HepG2 (cell line): Measurements from ENCODE around the gene TXNIP. TPM values are rescaled to one million over a fixed set of nuclear protein-coding genes. Genes with fewer than 3 reads are reported as not detected.

Source experiments
- ATAC-seq: fragments of 200-7000 bp; cut with Tn5 transposase; 3 replicates; pipeline ENCODE4 v1.9.1; 2020; ENCODE audit warnings: mild to moderate bottlenecking, moderate library complexity
- BruUV-seq: library from RNA; stranded (reverse); fragments of 400-500 nt; replicated peaks from 2 replicates; lab custom pipeline; 2021; lab: Mats Ljungman, UMichigan
- CTCF ChIA-PET: fragments of 300-600 bp; formaldehyde crosslinking; extraction: SDS; loops from one replicate; lab custom pipeline; 2021; ENCODE audit warnings: low total read pairs, inconsistent platforms, low intra/inter-chr PET ratio; lab: Yijun Ruan, JAX
- POLR2A ChIA-PET: fragments of 350-600 bp; sonication (Branson Sonifier 250); formaldehyde crosslinking; loops from one replicate; lab custom pipeline; 2020; ENCODE audit warnings: antibody characterized with exemption, inconsistent platforms; lab: Yijun Ruan, JAX
- DNase-seq: peaks from one replicate; pipeline ENCODE4 v3.0.0-alpha.2; 2015; ENCODE audit warnings: low spot score
- FAIRE-seq: peaks from 3 replicates; lab custom pipeline; 2011; peaks lifted over from hg19 to GRCh38; lab: Jason Lieb, UNC
- H2AFZ ChIP-seq: one replicate; pipeline ENCODE4 v1.6.1; 2011; ENCODE audit warnings: low read length, inconsistent platforms
- H3K27ac ChIP-seq: fragments of 300-600 bp; 3 replicates; pipeline ENCODE4 v1.8.0; 2011; ENCODE audit warnings: mixed run types, mild to moderate bottlenecking, mixed read lengths, low read length, inconsistent platforms; ENCODE audit not compliant: insufficient read depth; ENCODE audit errors: extremely low read length
- H3K27me3 ChIP-seq, 2 experiments: fragments of 200-600 bp in 1 of 2; 2 replicates in 1 of 2; 3 replicates in 1 of 2; pipeline versions ENCODE4 v1.6.0 to v1.8.0; 2011; ENCODE audit warnings: low read length in 2 of 2, mild to moderate bottlenecking in 2 of 2, moderate library complexity in 2 of 2, inconsistent platforms in 1 of 2; ENCODE audit not compliant: insufficient read depth in 2 of 2, control insufficient read depth in 1 of 2
- H3K36me3 ChIP-seq, 2 experiments: fragments of 200-600 bp in 1 of 2; replicated peaks in 1 of 2; 2 replicates in 1 of 2; 3 replicates in 1 of 2; pipeline versions ENCODE4 v1.5.1 to v1.8.0; 2011; ENCODE audit warnings: low read length in 2 of 2, inconsistent platforms in 1 of 2; ENCODE audit not compliant: insufficient read depth in 2 of 2, control insufficient read depth in 1 of 2
- H3K4me1 ChIP-seq: 2 replicates; pipeline ENCODE4 v1.5.1; 2012; ENCODE audit warnings: low read length, inconsistent platforms; ENCODE audit not compliant: insufficient read depth
- H3K4me2 ChIP-seq: 2 replicates; pipeline ENCODE4 v1.6.0; 2011; ENCODE audit warnings: low read depth, low read length, inconsistent platforms
- H3K4me3 ChIP-seq, 3 experiments: fragments of 200-600 bp in 1 of 3; sonication (generic), shearing (Covaris generic) in 1 of 3; replicated peaks in 1 of 3; 2 replicates each; pipeline ENCODE4 v1.5.1; 2011 to 2016; ENCODE audit warnings: low read length in 3 of 3, inconsistent platforms in 2 of 3, low read depth in 2 of 3, mild to moderate bottlenecking in 2 of 3, control low read depth in 1 of 3, mixed read lengths in 1 of 3; ENCODE audit not compliant: insufficient read depth in 1 of 3
- H3K79me2 ChIP-seq: one replicate; pipeline ENCODE4 v1.6.1; 2011; ENCODE audit warnings: low read length, inconsistent platforms; ENCODE audit not compliant: insufficient read depth
- H3K9ac ChIP-seq: 2 replicates; pipeline ENCODE4 v1.6.0; 2011; ENCODE audit warnings: mild to moderate bottlenecking, low read depth, low read length, inconsistent platforms; ENCODE audit not compliant: insufficient read depth
- H3K9me3 ChIP-seq: 2 replicates; pipeline ENCODE4 v1.5.1; 2012; ENCODE audit warnings: mild to moderate bottlenecking, low read length
- H4K20me1 ChIP-seq: 2 replicates; pipeline ENCODE4 v1.6.0; 2011; ENCODE audit warnings: inconsistent platforms, mild to moderate bottlenecking, low read length, moderate library complexity; ENCODE audit not compliant: insufficient read depth
- BHLHE40 ChIP-seq: IDR thresholded peaks from 2 replicates; pipeline ENCODE4 v1.6.1; 2011; ENCODE audit warnings: low read length, improper control_type of control experiment
- JARID2 ChIP-seq: sonication (generic); formaldehyde crosslinking; IDR thresholded peaks from 2 replicates; pipeline ENCODE4 v1.8.1; 2023; ENCODE audit warnings: missing genetic modification reagents, inconsistent platforms; ENCODE audit not compliant: insufficient replicate concordance
- MYC ChIP-seq: sonication (generic); formaldehyde crosslinking; IDR thresholded peaks from 2 replicates; pipeline ENCODE4 v1.9.0; 2021; ENCODE audit warnings: missing genetic modification reagents, borderline replicate concordance
- MYNN ChIP-seq: sonication (generic); formaldehyde crosslinking; IDR thresholded peaks from 2 replicates; pipeline ENCODE4 v1.4.0; 2020; ENCODE audit warnings: mild to moderate bottlenecking, low read depth, missing genetic modification reagents
- NR3C1 ChIP-seq: sonication (generic); formaldehyde crosslinking; IDR thresholded peaks from 2 replicates; pipeline ENCODE4 v1.4.0; 2020; ENCODE audit warnings: missing genetic modification reagents
- ONECUT2 ChIP-seq: sonication (generic); formaldehyde crosslinking; IDR thresholded peaks from 2 replicates; pipeline ENCODE4 v1.4.0; 2020; ENCODE audit warnings: missing genetic modification reagents
- PHF21A ChIP-seq: sonication (generic); formaldehyde crosslinking; IDR thresholded peaks from 2 replicates; pipeline ENCODE4 v1.5.0; 2020; ENCODE audit warnings: mild to moderate bottlenecking, missing genetic modification reagents
- POGZ ChIP-seq: sonication (generic); formaldehyde crosslinking; IDR thresholded peaks from 2 replicates; pipeline ENCODE4 v1.4.0; 2020; ENCODE audit warnings: mild to moderate bottlenecking, missing genetic modification reagents
- POLR2A ChIP-seq, 2 experiments: IDR thresholded peaks; 2 replicates each; pipeline ENCODE4 v1.6.1; 2011; ENCODE audit warnings: low read depth in 2 of 2, low read length in 2 of 2, mild to moderate bottlenecking in 1 of 2, moderate library complexity in 1 of 2; ENCODE audit not compliant: insufficient read depth in 1 of 2
- ZHX1 ChIP-seq: sonication (generic); formaldehyde crosslinking; IDR thresholded peaks from 2 replicates; pipeline ENCODE4 v1.8.1; 2022; ENCODE audit warnings: low read depth, mild to moderate bottlenecking, missing genetic modification reagents
- ZNF501 ChIP-seq: sonication (generic); formaldehyde crosslinking; IDR thresholded peaks from 2 replicates; pipeline ENCODE4 v1.5.1; 2020; ENCODE audit warnings: mild to moderate bottlenecking, moderate library complexity, missing genetic modification reagents
- WGBS: methylation state at CpG from one replicate; pipeline ENCODE4 v1.1.6; 2017; ENCODE audit warnings: low lambda C conversion rate; 5-methylcytosine and 5-hydroxymethylcytosine counted together
- in situ Hi-C: cut with HindIII; loops from 2 replicates; pipeline ENCODE4 v1.10.0; 2017; ENCODE audit warnings: low pct_unique_long_range_greater_than_20kb; ENCODE audit not compliant: extremely low pct_ligation_motif_present
- intact Hi-C: fragments of 100-400 bp; cut with micrococcal nuclease; formaldehyde crosslinking; loops from one replicate; pipeline ENCODE4 v1.10.0; 2022; ENCODE audit not compliant: unreplicated experiment
- polyA plus RNA-seq, 8 experiments: library from polyadenylated mRNA; depleted of rRNA in 3 of 8; stranded (reverse) in 7 of 8; unstranded in 1 of 8; fragments of >200 nt; fragmentation: Illumina TruSeq in 4 of 8; extraction: Trizol in 4 of 8; gene quantifications; 2 replicates each; pipeline versions ENCODE4 v1.2.1 to v1.2.3, GENCODE V29; 2011 to 2016; ENCODE audit warnings: low read depth in 4 of 8, missing spikeins in 1 of 8, mixed read lengths in 1 of 8; ENCODE audit not compliant: insufficient read depth in 1 of 8
- total RNA-seq, 5 experiments: library from RNA; depleted of rRNA; stranded (reverse); fragments of >200 nt; fragmentation: Illumina TruSeq; extraction: Trizol; gene quantifications; 2 replicates each; pipeline ENCODE4 v1.2.3, GENCODE V29; 2016; ENCODE audit warnings: low read depth in 1 of 5
- TF ChIP-seq, protein P1 (sequence below): sonication (generic); formaldehyde crosslinking; IDR thresholded peaks from 2 replicates; pipeline ENCODE4 v1.4.0; 2020; ENCODE audit warnings: missing genetic modification reagents
- TF ChIP-seq, protein P2 (sequence below): sonication (generic); formaldehyde crosslinking; IDR thresholded peaks from 2 replicates; pipeline ENCODE4 v1.4.0; 2020; ENCODE audit warnings: mild to moderate bottlenecking, missing genetic modification reagents
- TF ChIP-seq, protein P3 (sequence below): sonication (generic); formaldehyde crosslinking; IDR thresholded peaks from 2 replicates; pipeline ENCODE4 v1.8.1; 2023; ENCODE audit warnings: mild to moderate bottlenecking, missing genetic modification reagents, borderline replicate concordance
- TF ChIP-seq, protein P4 (sequence below): sonication (generic); formaldehyde crosslinking; IDR thresholded peaks from 2 replicates; pipeline ENCODE4 v1.9.0; 2021; ENCODE audit warnings: missing genetic modification reagents, borderline replicate concordance

Gene TXNIP
- total and polyA plus RNA-seq, 2 of the 13 experiments (the other 11 are each of a cell fraction or from before 2014, with no cell fraction given) = 24.4 to 237 TPM

DNA sequence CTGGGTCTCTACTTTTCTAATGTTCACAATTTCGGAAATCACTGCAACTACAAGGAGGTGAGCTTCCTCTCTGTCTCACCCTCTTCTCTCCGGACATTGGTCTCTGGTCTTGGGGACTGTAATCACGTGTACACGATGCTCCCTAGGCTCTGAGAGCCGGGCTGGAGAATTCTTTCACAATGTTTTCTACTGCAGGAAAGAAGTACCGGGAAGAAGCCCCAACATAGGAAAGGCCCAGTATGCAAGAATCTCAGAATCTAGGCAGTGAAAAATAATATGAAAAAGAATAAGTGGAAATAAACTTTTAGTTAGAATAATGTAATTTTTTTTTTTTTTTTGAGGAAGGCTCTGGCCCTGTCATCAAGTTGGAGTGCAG lies 38.7 kb upstream of the TXNIP start:
- Histone ChIP-seq H3K4me1 (peaks cover 44% of the 10 kb centered on the region), H4K20me1 (no peaks in the 10 kb centered on the region), H2AFZ (peak overlapping the region; percentile 67), H3K9me3 (no peaks in the 10 kb centered on the region), H3K4me3 (peak overlapping the region; percentile 60 to 86 (median 84)), H3K9ac (peak overlapping the region; percentile 61), H3K4me2 (peak overlapping the region; percentile 79), H3K36me3 (no peaks in the 10 kb centered on the region), H3K79me2 (no peaks in the 10 kb centered on the region), H3K27ac (peak overlapping the region; percentile 86), H3K27me3 (no peaks in the 10 kb centered on the region; a peak in 1 of 5 replicates)
- ChIA-PET CTCF (no interaction called here), POLR2A (interaction anchor here (0.8 to 9.1 kb wide), 10 partner anchors 9 to 176 kb away, joined by 3 to 297 read pairs (median 8); partner anchors contain the start of genes ANKRD34A, HJV, PIAS3 and POLR3GL)
- 2% methylated on average over 6 of the region's 6 CpGs for WGBS
- FAIRE-seq = peak; percentile 56
- intact Hi-C loops = no loop called here
- no TSS peak for BruUV-seq
- in situ Hi-C loops = no loop called here
- DNase-seq = peak; percentile 82
- ATAC-seq = peak; percentile 30
- TF ChIP-seq MYNN (CRISPR knock-in tag) = no peak
- TF ChIP-seq NR3C1 (CRISPR knock-in tag) = no peak
- TF ChIP-seq ONECUT2 (CRISPR knock-in tag) = no peak
- TF ChIP-seq, protein P1, sequence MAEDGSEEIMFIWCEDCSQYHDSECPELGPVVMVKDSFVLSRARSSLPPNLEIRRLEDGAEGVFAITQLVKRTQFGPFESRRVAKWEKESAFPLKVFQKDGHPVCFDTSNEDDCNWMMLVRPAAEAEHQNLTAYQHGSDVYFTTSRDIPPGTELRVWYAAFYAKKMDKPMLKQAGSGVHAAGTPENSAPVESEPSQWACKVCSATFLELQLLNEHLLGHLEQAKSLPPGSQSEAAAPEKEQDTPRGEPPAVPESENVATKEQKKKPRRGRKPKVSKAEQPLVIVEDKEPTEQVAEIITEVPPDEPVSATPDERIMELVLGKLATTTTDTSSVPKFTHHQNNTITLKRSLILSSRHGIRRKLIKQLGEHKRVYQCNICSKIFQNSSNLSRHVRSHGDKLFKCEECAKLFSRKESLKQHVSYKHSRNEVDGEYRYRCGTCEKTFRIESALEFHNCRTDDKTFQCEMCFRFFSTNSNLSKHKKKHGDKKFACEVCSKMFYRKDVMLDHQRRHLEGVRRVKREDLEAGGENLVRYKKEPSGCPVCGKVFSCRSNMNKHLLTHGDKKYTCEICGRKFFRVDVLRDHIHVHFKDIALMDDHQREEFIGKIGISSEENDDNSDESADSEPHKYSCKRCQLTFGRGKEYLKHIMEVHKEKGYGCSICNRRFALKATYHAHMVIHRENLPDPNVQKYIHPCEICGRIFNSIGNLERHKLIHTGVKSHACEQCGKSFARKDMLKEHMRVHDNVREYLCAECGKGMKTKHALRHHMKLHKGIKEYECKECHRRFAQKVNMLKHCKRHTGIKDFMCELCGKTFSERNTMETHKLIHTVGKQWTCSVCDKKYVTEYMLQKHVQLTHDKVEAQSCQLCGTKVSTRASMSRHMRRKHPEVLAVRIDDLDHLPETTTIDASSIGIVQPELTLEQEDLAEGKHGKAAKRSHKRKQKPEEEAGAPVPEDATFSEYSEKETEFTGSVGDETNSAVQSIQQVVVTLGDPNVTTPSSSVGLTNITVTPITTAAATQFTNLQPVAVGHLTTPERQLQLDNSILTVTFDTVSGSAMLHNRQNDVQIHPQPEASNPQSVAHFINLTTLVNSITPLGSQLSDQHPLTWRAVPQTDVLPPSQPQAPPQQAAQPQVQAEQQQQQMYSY (CRISPR knock-in tag) = peak; percentile 4; the same call in 1 of the 2 replicates
- no peak for TF ChIP-seq ZHX1 (CRISPR knock-in tag)
- peak; percentile 48 for TF ChIP-seq BHLHE40
- TF ChIP-seq POLR2A (IDR thresholded peaks at IDR 0.05; ENCODE audit: insufficient read depth in 1 of 2, low read depth in 2 of 2, low read length in 2 of 2) = 0 out of 4 replicates have a peak, but pooled peaks have one; percentile 40 to 42
- TF ChIP-seq PHF21A = peak; percentile 75
- TF ChIP-seq, protein P2, sequence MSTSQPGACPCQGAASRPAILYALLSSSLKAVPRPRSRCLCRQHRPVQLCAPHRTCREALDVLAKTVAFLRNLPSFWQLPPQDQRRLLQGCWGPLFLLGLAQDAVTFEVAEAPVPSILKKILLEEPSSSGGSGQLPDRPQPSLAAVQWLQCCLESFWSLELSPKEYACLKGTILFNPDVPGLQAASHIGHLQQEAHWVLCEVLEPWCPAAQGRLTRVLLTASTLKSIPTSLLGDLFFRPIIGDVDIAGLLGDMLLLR (CRISPR knock-in tag) = no peak
- TF ChIP-seq MYC (CRISPR knock-in tag) = no peak
- TF ChIP-seq, protein P3, sequence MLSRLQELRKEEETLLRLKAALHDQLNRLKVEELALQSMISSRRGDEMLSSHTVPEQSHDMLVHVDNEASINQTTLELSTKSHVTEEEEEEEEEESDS (CRISPR knock-in tag) = no peak
- TF ChIP-seq, protein P4, sequence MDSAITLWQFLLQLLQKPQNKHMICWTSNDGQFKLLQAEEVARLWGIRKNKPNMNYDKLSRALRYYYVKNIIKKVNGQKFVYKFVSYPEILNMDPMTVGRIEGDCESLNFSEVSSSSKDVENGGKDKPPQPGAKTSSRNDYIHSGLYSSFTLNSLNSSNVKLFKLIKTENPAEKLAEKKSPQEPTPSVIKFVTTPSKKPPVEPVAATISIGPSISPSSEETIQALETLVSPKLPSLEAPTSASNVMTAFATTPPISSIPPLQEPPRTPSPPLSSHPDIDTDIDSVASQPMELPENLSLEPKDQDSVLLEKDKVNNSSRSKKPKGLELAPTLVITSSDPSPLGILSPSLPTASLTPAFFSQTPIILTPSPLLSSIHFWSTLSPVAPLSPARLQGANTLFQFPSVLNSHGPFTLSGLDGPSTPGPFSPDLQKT = no peak
- no peak for TF ChIP-seq POGZ (CRISPR knock-in tag)
- TF ChIP-seq JARID2 = no peak
- peak; percentile 10; the same call in 1 of the 2 replicates for TF ChIP-seq ZNF501 (CRISPR knock-in tag)
